Right lobe of liver (tissue), 6 donors: ENCODE measurements around the gene PRDM12. TPM values are rescaled to one million over a fixed set of nuclear protein-coding genes. Genes with fewer than 3 reads are reported as not detected.

Experiments used
- ATAC-seq, 4 donors: fragments of 200-7000 bp; cut with Tn5 transposase; one replicate each; pipeline ENCODE4 v1.9.1; 2020; ENCODE audit warnings: mild to moderate bottlenecking in 4 of 4, moderate library complexity in 4 of 4
- DNase-seq, 3 donors: peaks; one replicate each; pipeline ENCODE4 v3.0.0-alpha.2; 2020
- H3K27ac ChIP-seq, 3 donors: fragments of 200-600 bp; one replicate each; pipeline ENCODE4 v1.8.0; 2022
- H3K27me3 ChIP-seq, 2 donors: fragments of 200-600 bp; one replicate each; pipeline ENCODE4 v1.8.0; 2022
- H3K36me3 ChIP-seq, 4 donors: fragments of 200-600 bp; sonication (generic) in 1 of 4; one replicate each; pipeline versions ENCODE4 v1.5.1 to v1.8.0; 2017 to 2022; ENCODE audit warnings: control low read depth in 1 of 4
- H3K4me1 ChIP-seq, 4 donors: fragments of 200-600 bp; sonication (generic) in 1 of 4; one replicate each; pipeline versions ENCODE4 v1.5.1 to v1.8.0; 2017 to 2022; ENCODE audit warnings: control low read depth in 1 of 4
- H3K4me3 ChIP-seq, 3 donors: fragments of 200-600 bp; one replicate each; pipeline ENCODE4 v1.8.0; 2022
- H3K9me3 ChIP-seq, 4 donors: fragments of 200-600 bp; sonication (generic) in 1 of 4; one replicate each; pipeline versions ENCODE4 v1.5.1 to v1.8.0; 2017 to 2022; ENCODE audit warnings: control low read depth in 1 of 4
- POLR2A ChIP-seq: fragments of 450-650 bp; IDR thresholded peaks from one replicate; pipeline ENCODE4 v1.6.1; 2017; ENCODE audit warnings: antibody characterized with exemption, mild to moderate bottlenecking
- WGBS: methylation state at CpG from one replicate; pipeline ENCODE4 v1.1.6; 2018; ENCODE audit warnings: low coverage, low lambda C conversion rate; ENCODE audit not compliant: insufficient coverage; ENCODE audit errors: missing lambda C conversion rate; 5-methylcytosine and 5-hydroxymethylcytosine counted together
- intact Hi-C, 2 donors: fragments of 100-400 bp; cut with DNase I; formaldehyde crosslinking; loops; one replicate each; pipeline versions ENCODE4 v1.11.2 to v1.14.1; 2022
- long read RNA-seq: library from polyadenylated mRNA; unstranded; transcript quantifications from one replicate; pipeline ENCODE4 v2.0.0, GENCODE V29; 2019
- total RNA-seq, 6 experiments: library from RNA; depleted of rRNA in 2 of 6; stranded (reverse); fragments of >200 nt in 2 of 6; fragmentation: NEBNext Ultra II Directional in 3 of 6; extraction: Animal tissue kit (Norgen Biotek cat#: 25700) in 3 of 6; gene quantifications; one replicate each; pipeline versions ENCODE4 v1.1.0 to v1.2.4, GENCODE V29; 2016 to 2023
- TF ChIP-seq, protein P1 (sequence below), 4 donors: fragments of 200-600 bp in 3 of 4; fragments of 450-650 bp in 1 of 4; IDR thresholded peaks; one replicate each; pipeline versions ENCODE4 v1.5.1 to v1.8.0; 2016 to 2022; ENCODE audit warnings: antibody characterized with exemption in 4 of 4, mild to moderate bottlenecking in 2 of 4
- donor health status: DM: no; HTN: yes; CAD: no.
- donor health status: DM: no; HTN: no; CAD: no.
- donor health status: DM: no; HTN: no; CAD: no.
- donor health status: DM: no; HTN: yes; CAD: no.
- donor health status: DM: no; HTN: yes; CAD: no.

Gene PRDM12
- under 1 TPM in 1 of 6 experiments, not detected in 5; 0.15 TPM for total RNA-seq
- long read RNA-seq, result 0 reads

DNA sequence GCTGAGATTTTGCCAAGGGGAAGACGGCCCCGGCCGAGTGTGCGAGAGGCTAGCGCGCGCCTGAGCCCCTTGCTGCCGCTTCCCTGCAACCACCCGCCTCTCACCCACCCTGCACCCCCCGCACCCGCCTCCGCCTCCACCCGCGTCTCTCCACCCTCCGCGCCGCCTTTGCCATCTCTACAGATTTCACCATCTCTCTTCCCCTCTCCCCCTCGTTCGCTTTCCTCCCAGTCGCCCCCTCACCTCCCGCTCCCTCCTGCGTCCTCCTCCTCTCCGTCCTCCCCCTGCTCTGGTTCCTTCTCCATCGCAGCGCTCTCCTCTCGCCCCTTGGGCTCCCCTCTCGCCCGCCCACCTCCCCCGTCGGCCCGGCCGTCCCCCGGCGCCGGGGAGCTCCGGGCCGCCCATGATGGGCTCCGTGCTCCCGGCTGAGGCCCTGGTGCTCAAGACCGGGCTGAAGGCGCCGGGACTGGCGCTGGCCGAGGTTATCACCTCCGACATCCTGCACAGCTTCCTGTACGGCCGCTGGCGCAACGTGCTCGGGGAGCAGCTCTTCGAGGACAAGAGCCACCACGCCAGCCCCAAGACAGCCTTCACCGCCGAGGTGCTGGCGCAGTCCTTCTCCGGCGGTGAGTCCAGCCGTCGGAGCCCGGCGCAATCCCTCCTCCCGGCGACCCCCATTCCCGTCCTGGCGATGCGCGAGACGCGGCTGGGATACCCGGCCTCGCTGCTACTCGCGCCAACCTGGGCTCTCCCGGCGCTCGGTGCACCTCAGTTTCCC is at the start of gene PRDM12:
Gene PRDM12 (plus strand): TSS at position 344 of the 778 bp plus-strand sequence. CDS start 60 bp downstream, at position 404.
- no peak for TF ChIP-seq POLR2A
- TF ChIP-seq, protein P1, sequence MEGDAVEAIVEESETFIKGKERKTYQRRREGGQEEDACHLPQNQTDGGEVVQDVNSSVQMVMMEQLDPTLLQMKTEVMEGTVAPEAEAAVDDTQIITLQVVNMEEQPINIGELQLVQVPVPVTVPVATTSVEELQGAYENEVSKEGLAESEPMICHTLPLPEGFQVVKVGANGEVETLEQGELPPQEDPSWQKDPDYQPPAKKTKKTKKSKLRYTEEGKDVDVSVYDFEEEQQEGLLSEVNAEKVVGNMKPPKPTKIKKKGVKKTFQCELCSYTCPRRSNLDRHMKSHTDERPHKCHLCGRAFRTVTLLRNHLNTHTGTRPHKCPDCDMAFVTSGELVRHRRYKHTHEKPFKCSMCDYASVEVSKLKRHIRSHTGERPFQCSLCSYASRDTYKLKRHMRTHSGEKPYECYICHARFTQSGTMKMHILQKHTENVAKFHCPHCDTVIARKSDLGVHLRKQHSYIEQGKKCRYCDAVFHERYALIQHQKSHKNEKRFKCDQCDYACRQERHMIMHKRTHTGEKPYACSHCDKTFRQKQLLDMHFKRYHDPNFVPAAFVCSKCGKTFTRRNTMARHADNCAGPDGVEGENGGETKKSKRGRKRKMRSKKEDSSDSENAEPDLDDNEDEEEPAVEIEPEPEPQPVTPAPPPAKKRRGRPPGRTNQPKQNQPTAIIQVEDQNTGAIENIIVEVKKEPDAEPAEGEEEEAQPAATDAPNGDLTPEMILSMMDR (IDR thresholded peaks at IDR 0.05), result no peak
- H3K4me3 ChIP-seq, result no peak within 1 kb of the TSS
- intact Hi-C loops, result loop anchor here in 1 of 2 donors (5.0 kb wide), 1 partner anchor 192 kb away; no protein-coding TSS in a partner anchor
- H3K36me3 ChIP-seq, result no peaks in the 10 kb centered on the region
- no peaks in the 10 kb centered on the region for H3K9me3 ChIP-seq
- 4% methylated on average over 40 of the region's 76 CpGs for WGBS
- DNase-seq, result no peak
- H3K27ac ChIP-seq, result no peak within 1 kb of the TSS
- peaks cover 0 to 33% (median 0%) of the 10 kb centered on the region in 4 donors for H3K4me1 ChIP-seq
- H3K27me3 ChIP-seq, result peaks cover 21 to 63% of the 10 kb centered on the region in 2 donors
- ATAC-seq, result peak in 3 of 4 donors; percentile 14 to 43 (median 19)

DNA sequence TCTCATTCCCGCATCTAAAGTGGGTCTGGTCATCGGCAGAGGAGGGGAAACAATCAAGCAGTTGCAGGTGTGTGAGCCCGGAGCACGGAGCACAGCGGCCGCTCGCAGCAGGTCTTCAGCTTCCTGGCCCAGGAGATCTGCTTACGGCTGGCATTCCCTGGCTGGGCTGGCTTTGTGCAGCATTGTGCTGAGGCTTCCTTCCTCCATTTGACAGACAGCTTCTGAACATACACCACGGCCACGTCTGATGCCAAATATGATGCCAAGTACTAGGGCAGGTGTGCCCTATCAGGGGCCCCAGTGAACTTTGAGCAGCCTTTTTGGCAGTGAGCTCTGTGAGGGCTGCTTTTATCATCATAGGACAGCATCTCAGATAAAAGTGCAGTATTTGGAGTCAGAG is 47.9 kb upstream of the PRDM12 start:
- 13% methylated on average over 3 of the region's 10 CpGs for WGBS
- peak; percentile 47 to 73 (median 72) for DNase-seq
- TF ChIP-seq, protein P1 (IDR thresholded peaks at IDR 0.05), result no peak
- H3K36me3 ChIP-seq, result peaks cover 0 to 68% (median 48%) of the 10 kb centered on the region in 4 donors
- peaks cover 0 to 13% (median 6%) of the 10 kb centered on the region in 4 donors for H3K4me1 ChIP-seq
- H3K27me3 ChIP-seq, result no peaks in the 10 kb centered on the region
- no peak overlapping the region for H3K4me3 ChIP-seq
- intact Hi-C loops, result no loop called here
- no peaks in the 10 kb centered on the region for H3K9me3 ChIP-seq
- ATAC-seq, result peak; percentile 90 to 95 (median 94)
- peak overlapping the region in 1 of 3 donors; percentile 41 for H3K27ac ChIP-seq

- ATAC-seq (no peak), DNase-seq (no peak)
- TF ChIP-seq POLR2A, result no peak
- TF ChIP-seq, protein P1 (IDR thresholded peaks at IDR 0.05), result no peak
- intact Hi-C loops, result no loop called here
- H3K4me1 ChIP-seq, result peaks cover 0 to 8% (median 0%) of the 10 kb centered on the region in 4 donors
- no peak overlapping the region for H3K27ac ChIP-seq
- peaks cover 0 to 87% (median 42%) of the 10 kb centered on the region in 4 donors for H3K36me3 ChIP-seq
- WGBS, result 77% methylated on average over 9 of the region's 10 CpGs
- H3K9me3 ChIP-seq, result no peaks in the 10 kb centered on the region
- H3K27me3 ChIP-seq, result no peaks in the 10 kb centered on the region
- H3K4me3 ChIP-seq, result no peak overlapping the region
Measured at GRCh38 chr9:130623466-130623865, 40.9 kb upstream of the PRDM12 start.

GRCh38 chr9:130624154-130624553 is 40.2 kb upstream of the PRDM12 start:
- ATAC-seq, result peak in 1 of 4 donors; percentile 22
- no peak overlapping the region for H3K4me3 ChIP-seq
- H3K27ac ChIP-seq, result no peak overlapping the region
- no peaks in the 10 kb centered on the region for H3K27me3 ChIP-seq
- intact Hi-C loops, result no loop called here
- H3K9me3 ChIP-seq, result no peaks in the 10 kb centered on the region
- WGBS, result 93% methylated on average over 4 of the region's 4 CpGs
- H3K4me1 ChIP-seq, result peaks cover 0 to 8% (median 0%) of the 10 kb centered on the region in 4 donors
- no peak for DNase-seq
- peaks cover 0 to 81% (median 37%) of the 10 kb centered on the region in 4 donors for H3K36me3 ChIP-seq
- TF ChIP-seq POLR2A, result no peak
- TF ChIP-seq, protein P1 (IDR thresholded peaks at IDR 0.05), result no peak
